Ovary (tissue), 9 donors: ENCODE data around the gene SNCAIP. TPM values are rescaled to one million over a fixed set of nuclear protein-coding genes. Genes with fewer than 3 reads are reported as not detected.
A peak's percentile ranks its signal among the peaks of the same experiment; 100 is the strongest.

Source experiments
- DNase-seq, 5 donors: peaks; one replicate each; pipeline ENCODE4 v3.0.0-alpha.2; 2019 to 2020
- H3K27ac ChIP-seq, 2 donors: fragments of 200-600 bp; one replicate each; pipeline versions ENCODE4 v1.5.1 to v1.8.0; 2019 to 2022
- H3K27me3 ChIP-seq: fragments of 200-600 bp; one replicate; pipeline ENCODE4 v1.8.0; 2022
- H3K36me3 ChIP-seq: fragments of 200-600 bp; sonication (generic); one replicate; pipeline ENCODE4 v1.5.1; 2019
- H3K4me1 ChIP-seq: one replicate; pipeline ENCODE4 v1.8.1; 2013; ENCODE audit warnings: mild to moderate bottlenecking, moderate library complexity; ENCODE audit not compliant: insufficient read depth
- H3K4me3 ChIP-seq: fragments of 200-600 bp; sonication (generic); one replicate; pipeline ENCODE4 v1.5.1; 2017
- H3K9me3 ChIP-seq, 2 donors: fragments of 200-600 bp in 1 of 2; sonication (generic) in 1 of 2; one replicate each; pipeline versions ENCODE4 v1.5.1 to v1.8.1; 2013 to 2019; ENCODE audit warnings: mild to moderate bottlenecking in 1 of 2, moderate library complexity in 1 of 2
- CTCF ChIP-seq, 3 donors: fragments of 450-650 bp in 2 of 3; fragments of 200-600 bp in 1 of 3; IDR thresholded peaks; one replicate each; pipeline versions ENCODE4 v1.5.1 to v1.8.0; 2016 to 2022; ENCODE audit warnings: antibody characterized with exemption in 3 of 3, mild to moderate bottlenecking in 1 of 3
- EP300 ChIP-seq: sonication (generic); formaldehyde crosslinking; IDR thresholded peaks from one replicate; pipeline ENCODE4 v1.6.1; 2017; ENCODE audit warnings: antibody characterized with exemption
- POLR2A ChIP-seq: fragments of 450-650 bp; IDR thresholded peaks from one replicate; pipeline ENCODE4 v1.6.1; 2017; ENCODE audit warnings: antibody characterized with exemption, mild to moderate bottlenecking, moderate library complexity
- WGBS, 3 donors: extraction: QIAGEN DNeasy Blood & Tissue Kit in 1 of 3; methylation state at CpG; one replicate each; pipeline versions ENCODE4 v1.1.5 to v1.1.7; 2013 to 2017; 5-methylcytosine and 5-hydroxymethylcytosine counted together
- intact Hi-C, 4 donors: fragments of 100-400 bp; cut with DNase I; formaldehyde crosslinking; loops; one replicate each; pipeline versions ENCODE4 v1.11.0 to v1.15.1; 2022 to 2023
- polyA plus RNA-seq, 2 donors: library from polyadenylated mRNA; stranded (reverse); fragments of 200-250 nt in 1 of 2; fragments of 350-450 nt in 1 of 2; fragmentation: Illumina TruSeq in 1 of 2; extraction: RNeasy Lipid Tissue Mini Kit (QIAGEN cat#74804) in 1 of 2; gene quantifications; one replicate each; pipeline ENCODE4 v1.2.3, GENCODE V29; 2013 to 2014
- total RNA-seq, 7 donors: library from RNA; depleted of rRNA in 2 of 7; stranded (reverse); fragments of >200 nt in 2 of 7; fragmentation: NEBNext Ultra II Directional in 3 of 7; extraction: Animal tissue kit (Norgen Biotek cat#: 25700) in 3 of 7; gene quantifications; one replicate each; pipeline versions ENCODE4 v1.1.0 to v1.2.4, GENCODE V29; 2016 to 2023
- donor health status: DM: no; HTN: no; CAD: no; lungs with moderate emphysema.
- donor health status: DM: no; HTN: no; CAD: no.
- donor health status: Bipolar disorder and iron deficiency.
- donor health status: DM: yes; HTN: yes; CAD: no.
- donor health status: DM: no; HTN: no; CAD: no.
- donor health status: DM: yes; HTN: yes; CAD: no.

The SNCAIP gene
- total and polyA plus RNA-seq, 9 donors = 20.4 to 92.5 (median 46.9) TPM

GRCh38 chr5:122445070-122445469 lies 133.0 kb downstream of the SNCAIP start:
- Histone ChIP-seq H3K27me3 (no peaks in the 10 kb centered on the region), H3K4me3 (no peak overlapping the region), H3K27ac (peak overlapping the region in 1 of 2 donors; percentile 1), H3K9me3 (no peaks in the 10 kb centered on the region), H3K4me1 (peaks cover 20% of the 10 kb centered on the region), H3K36me3 (no peaks in the 10 kb centered on the region)
- no peak for DNase-seq
- WGBS, 3 donors = 44 to 67% (median 55%) methylated on average over 1 of the region's 1 CpG
- no peak for TF ChIP-seq POLR2A
- TF ChIP-seq EP300 = no peak
- no peak for TF ChIP-seq CTCF (IDR thresholded peaks at IDR 0.05)
- intact Hi-C loops = no loop called here

- H3K27ac ChIP-seq = peak overlapping the region in 1 of 2 donors; percentile 41
- TF ChIP-seq EP300 (no peak), CTCF (IDR thresholded peaks at IDR 0.05) (no peak), POLR2A (no peak)
- no peaks in the 10 kb centered on the region for H3K36me3 ChIP-seq
- intact Hi-C loops = no loop called here
- no peak overlapping the region for H3K4me3 ChIP-seq
- 89 to 98% (median 90%) methylated on average over 3 of the region's 3 CpGs for WGBS, 3 donors
- peaks cover 11% of the 10 kb centered on the region for H3K4me1 ChIP-seq
- no peaks in the 10 kb centered on the region for H3K27me3 ChIP-seq
- H3K9me3 ChIP-seq = no peaks in the 10 kb centered on the region
- no peak for DNase-seq
Measured at GRCh38 chr5:122447072-122447471, 135.0 kb downstream of the SNCAIP start.

GRCh38 chr5:122447879-122448278 lies 135.8 kb downstream of the SNCAIP start:
- intact Hi-C loops = no loop called here
- no peak for DNase-seq
- Histone ChIP-seq H3K27ac (peak overlapping the region in 1 of 2 donors; percentile 21), H3K9me3 (no peaks in the 10 kb centered on the region), H3K4me3 (no peak overlapping the region), H3K36me3 (no peaks in the 10 kb centered on the region), H3K4me1 (peaks cover 9% of the 10 kb centered on the region), H3K27me3 (no peaks in the 10 kb centered on the region)
- no peak for TF ChIP-seq CTCF (IDR thresholded peaks at IDR 0.05)
- no peak for TF ChIP-seq EP300
- TF ChIP-seq POLR2A = no peak
- 58 to 67% (median 66%) methylated on average over 3 of the region's 3 CpGs for WGBS, 3 donors

GRCh38 chr5:122454541-122454940 lies 142.5 kb downstream of the SNCAIP start:
- TF ChIP-seq EP300 (no peak), CTCF (IDR thresholded peaks at IDR 0.05) (no peak), POLR2A (no peak)
- Histone ChIP-seq H3K27me3 (no peaks in the 10 kb centered on the region), H3K4me3 (no peak overlapping the region), H3K27ac (peak overlapping the region in 1 of 2 donors; percentile 35), H3K36me3 (no peaks in the 10 kb centered on the region), H3K4me1 (peaks cover 12% of the 10 kb centered on the region), H3K9me3 (no peaks in the 10 kb centered on the region)
- DNase-seq = no peak
- intact Hi-C loops = no loop called here
